Ovary (tissue), 9 donors: Measurements from ENCODE around the gene KCMF1. TPM values are rescaled to one million over a fixed set of nuclear protein-coding genes. Genes with fewer than 3 reads are reported as not detected.

Experiments
- DNase-seq, 5 donors: peaks; one replicate each; pipeline ENCODE4 v3.0.0-alpha.2; 2019 to 2020
- H3K27ac ChIP-seq, 2 donors: fragments of 200-600 bp; one replicate each; pipeline versions ENCODE4 v1.5.1 to v1.8.0; 2019 to 2022
- H3K27me3 ChIP-seq: fragments of 200-600 bp; one replicate; pipeline ENCODE4 v1.8.0; 2022
- H3K36me3 ChIP-seq: fragments of 200-600 bp; sonication (generic); one replicate; pipeline ENCODE4 v1.5.1; 2019
- H3K4me1 ChIP-seq: one replicate; pipeline ENCODE4 v1.8.1; 2013; ENCODE audit warnings: mild to moderate bottlenecking, moderate library complexity; ENCODE audit not compliant: insufficient read depth
- H3K4me3 ChIP-seq: fragments of 200-600 bp; sonication (generic); one replicate; pipeline ENCODE4 v1.5.1; 2017
- H3K9me3 ChIP-seq, 2 donors: fragments of 200-600 bp in 1 of 2; sonication (generic) in 1 of 2; one replicate each; pipeline versions ENCODE4 v1.5.1 to v1.8.1; 2013 to 2019; ENCODE audit warnings: mild to moderate bottlenecking in 1 of 2, moderate library complexity in 1 of 2
- EP300 ChIP-seq: sonication (generic); formaldehyde crosslinking; IDR thresholded peaks from one replicate; pipeline ENCODE4 v1.6.1; 2017; ENCODE audit warnings: antibody characterized with exemption
- POLR2A ChIP-seq: fragments of 450-650 bp; IDR thresholded peaks from one replicate; pipeline ENCODE4 v1.6.1; 2017; ENCODE audit warnings: antibody characterized with exemption, mild to moderate bottlenecking, moderate library complexity
- WGBS, 3 donors: extraction: QIAGEN DNeasy Blood & Tissue Kit in 1 of 3; methylation state at CpG; one replicate each; pipeline versions ENCODE4 v1.1.5 to v1.1.7; 2013 to 2017; 5-methylcytosine and 5-hydroxymethylcytosine counted together
- intact Hi-C, 4 donors: fragments of 100-400 bp; cut with DNase I; formaldehyde crosslinking; loops; one replicate each; pipeline versions ENCODE4 v1.11.0 to v1.15.1; 2022 to 2023
- polyA plus RNA-seq, 2 donors: library from polyadenylated mRNA; stranded (reverse); fragments of 200-250 nt in 1 of 2; fragments of 350-450 nt in 1 of 2; fragmentation: Illumina TruSeq in 1 of 2; extraction: RNeasy Lipid Tissue Mini Kit (QIAGEN cat#74804) in 1 of 2; gene quantifications; one replicate each; pipeline ENCODE4 v1.2.3, GENCODE V29; 2013 to 2014
- total RNA-seq, 7 donors: library from RNA; depleted of rRNA in 2 of 7; stranded (reverse); fragments of >200 nt in 2 of 7; fragmentation: NEBNext Ultra II Directional in 3 of 7; extraction: Animal tissue kit (Norgen Biotek cat#: 25700) in 3 of 7; gene quantifications; one replicate each; pipeline versions ENCODE4 v1.1.0 to v1.2.4, GENCODE V29; 2016 to 2023
- TF ChIP-seq, protein P1 (sequence below), 3 donors: fragments of 450-650 bp in 2 of 3; fragments of 200-600 bp in 1 of 3; IDR thresholded peaks; one replicate each; pipeline versions ENCODE4 v1.5.1 to v1.8.0; 2016 to 2022; ENCODE audit warnings: antibody characterized with exemption in 3 of 3, mild to moderate bottlenecking in 1 of 3
- donor health status: DM: no; HTN: no; CAD: no; lungs with moderate emphysema.
- donor health status: DM: no; HTN: no; CAD: no.
- donor health status: Bipolar disorder and iron deficiency.
- donor health status: DM: yes; HTN: yes; CAD: no.
- donor health status: DM: no; HTN: no; CAD: no.
- donor health status: DM: yes; HTN: yes; CAD: no.

KCMF1 gene
- total and polyA plus RNA-seq, 9 donors, result 21.9 to 58.7 (median 53.3) TPM

DNA sequence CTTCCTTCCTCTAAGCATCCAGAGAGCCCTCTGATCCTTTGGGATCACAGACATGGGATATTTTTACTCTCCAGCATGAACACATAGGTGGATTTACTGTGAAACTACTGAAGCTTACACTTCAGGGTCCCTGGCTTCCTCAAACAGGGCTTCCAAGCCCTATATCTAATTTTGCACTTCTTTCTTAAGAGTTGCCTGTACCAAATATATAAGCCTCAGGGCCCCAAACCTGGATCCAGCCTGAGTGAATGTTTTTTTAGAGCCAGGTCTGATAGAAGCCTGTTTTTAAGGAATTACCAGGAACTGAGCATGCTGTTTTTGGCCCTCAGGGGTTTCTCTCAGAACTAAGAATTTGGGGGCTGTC lies 13.2 kb upstream of the KCMF1 start:
- Histone ChIP-seq H3K4me1 (no peaks in the 10 kb centered on the region), H3K9me3 (no peaks in the 10 kb centered on the region), H3K27ac (no peak overlapping the region), H3K27me3 (no peaks in the 10 kb centered on the region), H3K36me3 (no peaks in the 10 kb centered on the region), H3K4me3 (no peak overlapping the region)
- intact Hi-C loops, result no loop called here
- TF ChIP-seq, protein P1, sequence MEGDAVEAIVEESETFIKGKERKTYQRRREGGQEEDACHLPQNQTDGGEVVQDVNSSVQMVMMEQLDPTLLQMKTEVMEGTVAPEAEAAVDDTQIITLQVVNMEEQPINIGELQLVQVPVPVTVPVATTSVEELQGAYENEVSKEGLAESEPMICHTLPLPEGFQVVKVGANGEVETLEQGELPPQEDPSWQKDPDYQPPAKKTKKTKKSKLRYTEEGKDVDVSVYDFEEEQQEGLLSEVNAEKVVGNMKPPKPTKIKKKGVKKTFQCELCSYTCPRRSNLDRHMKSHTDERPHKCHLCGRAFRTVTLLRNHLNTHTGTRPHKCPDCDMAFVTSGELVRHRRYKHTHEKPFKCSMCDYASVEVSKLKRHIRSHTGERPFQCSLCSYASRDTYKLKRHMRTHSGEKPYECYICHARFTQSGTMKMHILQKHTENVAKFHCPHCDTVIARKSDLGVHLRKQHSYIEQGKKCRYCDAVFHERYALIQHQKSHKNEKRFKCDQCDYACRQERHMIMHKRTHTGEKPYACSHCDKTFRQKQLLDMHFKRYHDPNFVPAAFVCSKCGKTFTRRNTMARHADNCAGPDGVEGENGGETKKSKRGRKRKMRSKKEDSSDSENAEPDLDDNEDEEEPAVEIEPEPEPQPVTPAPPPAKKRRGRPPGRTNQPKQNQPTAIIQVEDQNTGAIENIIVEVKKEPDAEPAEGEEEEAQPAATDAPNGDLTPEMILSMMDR (IDR thresholded peaks at IDR 0.05), result no peak
- TF ChIP-seq EP300, result no peak
- TF ChIP-seq POLR2A, result no peak
- DNase-seq, result no peak

DNA sequence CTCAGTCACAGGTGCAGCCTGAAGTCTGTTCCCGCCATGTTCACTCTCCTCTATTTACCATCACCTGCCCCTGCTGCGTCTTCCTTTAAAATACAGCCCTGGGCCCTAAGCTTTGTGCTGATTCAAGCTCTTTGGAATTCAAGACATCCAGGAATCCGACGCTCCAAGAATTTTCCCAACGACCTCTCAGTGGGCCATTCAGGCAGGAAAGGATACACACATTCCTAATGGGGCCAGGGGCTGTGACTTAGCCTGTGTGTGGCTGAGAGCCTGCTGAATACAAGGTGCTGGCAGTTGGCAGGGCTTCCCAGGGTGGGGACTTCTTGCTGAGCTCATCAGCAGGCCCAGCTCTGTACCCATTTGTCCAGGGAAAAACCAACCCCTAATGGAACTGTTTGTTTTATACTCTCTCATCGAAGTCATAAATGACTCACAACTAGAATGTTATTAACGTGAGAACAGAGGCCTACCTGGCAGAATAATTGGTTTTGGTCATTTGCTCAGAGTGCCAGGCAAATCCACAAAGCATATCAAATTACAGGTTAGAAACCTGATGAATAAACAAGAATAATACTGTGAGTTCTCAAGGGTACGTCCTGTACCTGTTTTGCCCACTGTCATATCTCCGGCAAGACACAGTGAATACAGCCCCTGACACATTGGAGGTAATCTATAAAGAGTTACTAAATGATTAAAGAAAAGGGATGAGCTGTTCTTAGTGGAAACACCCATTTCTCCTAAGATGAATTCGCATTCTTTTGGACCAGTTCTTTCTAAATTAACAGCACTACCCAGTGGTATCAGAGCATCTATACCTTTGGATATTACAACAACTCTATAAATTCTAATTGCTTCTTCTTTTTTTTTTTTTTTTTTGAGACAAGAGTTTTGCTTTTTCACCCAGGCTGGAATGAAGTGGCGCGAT lies 12.6 kb upstream of the KCMF1 start:
- H3K27ac ChIP-seq, result no peak overlapping the region
- TF ChIP-seq EP300, result no peak
- TF ChIP-seq, protein P1 (IDR thresholded peaks at IDR 0.05), result no peak
- TF ChIP-seq POLR2A, result no peak

DNA sequence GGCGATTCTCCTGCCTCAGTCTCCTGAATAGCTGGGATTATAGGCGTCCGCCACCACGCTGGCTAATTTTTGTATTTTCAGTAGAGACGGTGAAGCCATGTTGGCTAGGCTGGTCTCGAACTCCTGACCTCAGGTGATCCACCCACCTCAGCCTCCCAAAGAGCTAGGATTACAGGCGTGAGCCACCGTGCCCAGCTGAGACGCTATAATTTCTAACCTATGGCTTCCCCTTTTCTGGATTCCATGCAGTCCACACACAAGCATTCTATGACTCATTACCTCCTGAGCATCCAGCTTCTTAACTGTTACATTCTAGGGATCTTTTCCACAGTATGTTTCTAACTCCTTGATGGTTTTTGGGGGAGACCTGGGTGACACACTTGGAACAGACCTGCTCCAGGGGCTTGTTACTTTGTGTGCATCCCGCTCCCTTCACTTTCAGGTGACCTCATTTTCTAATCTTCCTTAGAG lies 11.8 kb upstream of the KCMF1 start:
- Histone ChIP-seq H3K4me3 (no peak overlapping the region), H3K27me3 (no peaks in the 10 kb centered on the region), H3K4me1 (no peaks in the 10 kb centered on the region), H3K36me3 (no peaks in the 10 kb centered on the region), H3K9me3 (no peaks in the 10 kb centered on the region), H3K27ac (no peak overlapping the region)
- 71 to 78% (median 72%) methylated on average over 10 of the region's 10 CpGs for WGBS, 3 donors
- intact Hi-C loops, result no loop called here
- DNase-seq, result no peak
- TF ChIP-seq EP300, result no peak
- TF ChIP-seq, protein P1 (IDR thresholded peaks at IDR 0.05), result no peak
- TF ChIP-seq POLR2A, result no peak

More for the DNA sequence above, 12.6 kb upstream of the KCMF1 start:
- H3K27me3 ChIP-seq, result no peaks in the 10 kb centered on the region
- 42 to 44% (median 43%) methylated on average over 12 of the region's 12 CpGs for WGBS, 3 donors
- H3K4me1 ChIP-seq, result no peaks in the 10 kb centered on the region
- DNase-seq, result peak in 2 of 5 donors; percentile 25 to 43
- intact Hi-C loops, result no loop called here
- H3K9me3 ChIP-seq, result no peaks in the 10 kb centered on the region
- H3K4me3 ChIP-seq, result no peak overlapping the region
- H3K36me3 ChIP-seq, result no peaks in the 10 kb centered on the region

DNA sequence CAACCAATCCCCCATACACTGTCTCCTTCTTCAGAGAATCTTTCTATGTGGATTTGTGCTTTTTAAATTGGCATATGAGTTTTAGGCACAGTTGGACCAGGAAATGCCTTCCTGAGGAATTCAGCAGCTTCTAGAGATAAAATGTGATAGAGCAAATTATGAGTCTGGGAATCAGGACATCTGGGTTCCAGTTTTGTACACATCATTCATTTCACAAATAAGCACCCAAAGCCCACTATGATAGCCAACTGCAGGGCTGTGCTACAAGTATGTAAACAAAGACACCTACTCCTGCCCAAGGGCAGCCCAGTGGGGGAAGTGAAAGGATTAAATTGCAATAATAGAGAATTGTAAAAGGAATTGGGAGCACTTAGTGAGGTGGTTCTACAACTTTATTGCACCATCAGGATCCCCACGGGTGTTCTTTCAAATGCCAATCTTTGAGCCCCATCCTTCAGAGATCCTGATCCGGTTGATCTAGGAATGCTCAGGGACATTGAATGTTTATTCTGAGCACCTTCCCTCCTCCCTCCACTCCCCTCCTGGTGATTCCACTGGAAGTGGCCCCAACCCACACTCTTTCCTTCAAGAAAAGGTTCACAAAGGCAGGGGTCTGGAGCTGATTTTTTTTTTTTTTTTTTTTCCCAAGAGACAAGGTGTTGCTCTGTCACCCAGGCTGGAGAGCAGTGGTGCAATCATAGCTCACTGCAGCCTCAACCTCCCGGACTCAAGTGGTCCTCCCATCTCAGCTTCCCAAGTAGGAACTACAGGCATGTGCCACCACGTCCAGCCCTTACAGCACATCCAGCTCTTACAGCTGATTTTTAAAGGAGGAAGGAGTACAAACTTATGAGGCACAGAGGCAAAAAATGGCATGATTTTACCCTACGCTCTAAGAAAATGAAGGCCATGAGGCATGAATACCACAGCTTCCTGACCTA lies 11.1 kb upstream of the KCMF1 start:
- WGBS, 3 donors, result 65 to 70% (median 70%) methylated on average over 5 of the region's 5 CpGs
- no peak overlapping the region for H3K4me3 ChIP-seq
- H3K4me1 ChIP-seq, result no peaks in the 10 kb centered on the region
- TF ChIP-seq POLR2A (no peak), EP300 (no peak)
- TF ChIP-seq, protein P1 (IDR thresholded peaks at IDR 0.05), result no peak
- no peaks in the 10 kb centered on the region for H3K9me3 ChIP-seq
- no peaks in the 10 kb centered on the region for H3K36me3 ChIP-seq
- no peak overlapping the region for H3K27ac ChIP-seq
- intact Hi-C loops, result no loop called here
- H3K27me3 ChIP-seq, result no peaks in the 10 kb centered on the region
- DNase-seq, result no peak
